ENCODE measurements around the gene MRPS34. TPM values are rescaled to one million over a fixed set of nuclear protein-coding genes. Genes with fewer than 3 reads are reported as not detected.

Gene MRPS34
- total and polyA plus RNA-seq, 3 experiments from 2014 or later: 155 to 176 (median 172) TPM

DNA sequence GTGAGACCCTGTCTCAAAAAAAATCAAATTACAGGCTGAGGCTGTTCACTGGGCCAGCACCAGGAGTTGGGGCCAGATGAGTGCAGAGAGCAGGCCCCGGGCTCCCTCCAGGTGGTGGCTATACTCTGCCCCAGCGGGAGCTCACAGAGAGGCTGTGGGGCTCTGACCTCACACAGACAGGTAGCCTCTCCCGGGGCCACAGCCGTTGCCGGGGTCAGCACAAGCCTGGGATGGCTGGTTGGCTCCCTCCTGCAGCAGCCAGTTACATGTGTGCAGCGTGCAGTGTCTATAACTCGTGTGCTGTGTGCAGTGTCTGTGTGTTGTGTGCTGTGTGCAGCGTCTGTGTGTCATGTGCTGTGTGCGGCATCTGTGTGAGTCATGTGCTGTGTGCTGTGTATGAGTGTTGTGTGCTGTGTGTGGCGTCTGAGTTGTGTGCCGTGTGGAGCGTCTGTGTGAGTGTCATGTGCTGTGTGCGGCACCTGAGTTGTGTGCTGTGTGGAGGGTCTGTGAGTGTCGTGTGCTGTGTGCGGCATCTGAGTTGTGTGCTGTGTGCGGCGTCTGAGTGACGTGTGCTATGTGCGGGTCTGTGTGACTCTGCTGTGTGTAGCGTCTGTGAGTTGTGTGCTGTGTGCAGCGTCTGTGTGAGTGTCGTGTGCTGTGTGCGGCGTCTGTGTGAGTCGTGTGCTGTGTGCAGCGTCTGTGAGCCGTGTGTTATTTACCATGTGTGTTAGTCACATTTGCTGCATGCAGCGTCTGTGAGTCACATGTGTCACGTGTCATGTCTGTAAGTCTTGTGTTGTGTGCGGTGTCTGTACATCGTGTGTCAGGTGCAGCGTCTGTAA, 46.1 kb downstream of the MRPS34 start:
- DNase-seq: no peak
- Histone ChIP-seq H3K27me3 (ENCODE audit: insufficient read depth, low read length, poor library complexity, severe bottlenecking) (no peaks in the 10 kb centered on the region), H3K4me3 (ENCODE audit: low read length) (no peak overlapping the region), H3K27ac (ENCODE audit: low read depth, low read length) (no peak overlapping the region), H3K4me1 (ENCODE audit: insufficient read depth, low read length) (peaks cover 19% of the 10 kb centered on the region), H3K36me3 (ENCODE audit: insufficient read depth, low read length) (peaks cover 8% of the 10 kb centered on the region), H3K9me3 (ENCODE audit: low read length) (no peaks in the 10 kb centered on the region)
- no peaks in the 10 kb centered on the region for H3K27me3 Mint-ChIP-seq
- peaks cover 21 to 26% (median 23%) of the 10 kb centered on the region in 3 donors for H3K4me1 Mint-ChIP-seq
- CTCF ChIA-PET: interaction anchor here (0.9 kb wide), 1 partner anchor 49 kb away, joined by 3 read pairs; the partner anchor contains the start of gene JPT2
- no peaks in the 10 kb centered on the region for H3K9me3 Mint-ChIP-seq
- POLR2A ChIA-PET: no interaction called here
- no peak overlapping the region for H3K4me3 Mint-ChIP-seq
- peak overlapping the region in 3 of 8 donors; percentile 80 to 85 (median 81) for H3K27ac Mint-ChIP-seq
- H3K36me3 Mint-ChIP-seq: peaks cover 7 to 54% (median 10%) of the 10 kb centered on the region in 3 donors

DNA sequence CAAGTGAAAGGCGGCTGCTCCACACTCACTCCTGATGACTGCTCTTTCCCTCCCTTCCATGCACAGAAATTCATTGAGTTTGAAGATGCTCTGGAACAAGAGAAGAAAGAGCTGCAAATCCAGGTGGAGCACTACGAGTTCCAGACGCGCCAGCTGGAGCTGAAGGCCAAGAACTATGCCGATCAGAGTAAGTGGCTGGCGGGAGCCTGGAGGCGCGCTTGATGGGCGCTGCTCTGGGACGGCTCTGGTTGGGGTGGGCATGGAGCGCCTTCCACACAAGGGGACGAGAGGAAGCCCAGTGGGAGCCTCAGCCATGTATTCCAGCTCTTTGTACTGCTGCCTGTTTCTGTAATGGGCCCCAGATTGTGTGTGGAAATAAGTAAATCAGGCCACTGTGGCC, 48.4 kb downstream of the MRPS34 start:
- no peak for DNase-seq
- Histone ChIP-seq H3K27ac (ENCODE audit: low read depth, low read length) (no peak overlapping the region), H3K4me3 (ENCODE audit: low read length) (no peak overlapping the region), H3K4me1 (ENCODE audit: insufficient read depth, low read length) (peaks cover 26% of the 10 kb centered on the region), H3K9me3 (ENCODE audit: low read length) (no peaks in the 10 kb centered on the region), H3K27me3 (ENCODE audit: insufficient read depth, low read length, poor library complexity, severe bottlenecking) (no peaks in the 10 kb centered on the region), H3K36me3 (ENCODE audit: insufficient read depth, low read length) (peaks cover 8% of the 10 kb centered on the region)
- H3K36me3 Mint-ChIP-seq: peaks cover 7 to 40% (median 9%) of the 10 kb centered on the region in 3 donors
- ChIA-PET POLR2A (no interaction called here), CTCF (interaction anchor here (1.1 to 1.5 kb wide), 3 partner anchors 46 to 90 kb away, joined by 3 to 5 read pairs (median 4); partner anchors contain the start of gene JPT2)
- no peak overlapping the region for H3K4me3 Mint-ChIP-seq
- H3K9me3 Mint-ChIP-seq: no peaks in the 10 kb centered on the region
- peaks cover 29 to 37% (median 33%) of the 10 kb centered on the region in 3 donors for H3K4me1 Mint-ChIP-seq
- H3K27ac Mint-ChIP-seq: peak overlapping the region in 1 of 8 donors; percentile 71
- H3K27me3 Mint-ChIP-seq: no peaks in the 10 kb centered on the region

DNA sequence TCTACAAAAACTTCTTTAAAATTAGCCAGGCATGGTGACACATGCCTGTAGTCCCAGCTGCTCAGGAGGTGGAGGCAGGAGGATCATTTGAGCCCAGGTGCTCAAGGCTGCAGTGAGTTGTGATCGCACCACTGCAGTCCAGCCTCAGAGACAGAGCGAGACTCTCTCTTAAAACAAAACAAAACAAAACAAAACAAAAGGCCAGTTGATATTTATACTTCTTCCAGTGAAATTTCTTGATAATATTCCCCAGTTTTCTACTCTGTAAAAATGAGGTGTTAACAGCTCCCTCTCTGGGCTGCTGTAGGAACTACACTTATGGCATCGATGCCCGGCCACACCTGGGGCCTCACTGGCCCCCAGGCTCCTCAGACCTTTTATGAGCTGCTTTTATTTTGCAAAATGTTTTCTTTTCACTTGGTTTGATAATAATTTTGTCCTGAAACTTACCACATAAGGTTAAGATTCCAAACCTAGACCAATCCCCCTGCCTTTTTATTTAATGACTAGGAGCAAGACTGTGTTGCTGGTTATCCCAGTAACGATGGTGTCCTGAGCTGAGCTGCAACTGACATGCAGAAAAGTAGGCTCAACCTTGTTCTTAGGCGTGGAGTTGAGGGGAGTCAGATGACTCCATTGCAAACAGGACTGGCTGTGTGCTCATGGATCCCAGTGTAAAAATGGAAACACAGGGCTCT, 49.3 kb downstream of the MRPS34 start:
- Histone ChIP-seq H3K27ac (ENCODE audit: low read depth, low read length) (no peak overlapping the region), H3K9me3 (ENCODE audit: low read length) (no peaks in the 10 kb centered on the region), H3K4me1 (ENCODE audit: insufficient read depth, low read length) (peaks cover 31% of the 10 kb centered on the region), H3K4me3 (ENCODE audit: low read length) (no peak overlapping the region), H3K27me3 (ENCODE audit: insufficient read depth, low read length, poor library complexity, severe bottlenecking) (no peaks in the 10 kb centered on the region), H3K36me3 (ENCODE audit: insufficient read depth, low read length) (peaks cover 8% of the 10 kb centered on the region)
- CTCF ChIA-PET: interaction anchor here (0.7 to 1.5 kb wide), 9 partner anchors 9 to 237 kb away, joined by 3 to 5 read pairs (median 3); no protein-coding TSS in a partner anchor
- H3K36me3 Mint-ChIP-seq: peaks cover 6 to 31% (median 7%) of the 10 kb centered on the region in 3 donors
- H3K27me3 Mint-ChIP-seq: no peaks in the 10 kb centered on the region
- H3K27ac Mint-ChIP-seq: peak overlapping the region; percentile 25 to 93 (median 74)
- no peaks in the 10 kb centered on the region for H3K9me3 Mint-ChIP-seq
- H3K4me3 Mint-ChIP-seq: peak overlapping the region in 6 of 7 donors; percentile 32 to 70 (median 49)
- DNase-seq: peak in 4 of 5 donors; percentile 23 to 41 (median 34)
- peaks cover 33 to 44% (median 41%) of the 10 kb centered on the region in 3 donors for H3K4me1 Mint-ChIP-seq
- POLR2A ChIA-PET: interaction anchor here (1.1 kb wide), 1 partner anchor 59 kb away, joined by 5 read pairs; the partner anchor contains the start of genes NUBP2 and SPSB3

Other genes starting within 250 kb of the MRPS34 start
- 10 to 100 TPM; 27.1 to 30.9 TPM for gene TMEM204, start 239.5 kb downstream of the MRPS34 start, total RNA-seq
- 68.4 TPM for gene TMEM204, start 239.5 kb downstream of the MRPS34 start, polyA plus RNA-seq
- gene IFT140, start 161.1 kb downstream of the MRPS34 start, total RNA-seq: 1 to 10 TPM; 6.1 to 8.4 TPM
- gene IFT140, start 161.1 kb downstream of the MRPS34 start, polyA plus RNA-seq: 5.5 TPM
- 10 to 100 TPM; 22.1 to 24.3 TPM for gene CRAMP1, start 160.8 kb downstream of the MRPS34 start, total RNA-seq
- gene CRAMP1, start 160.8 kb downstream of the MRPS34 start, polyA plus RNA-seq: 3.0 TPM
- 100 to 1,000 TPM; 106 TPM for gene JPT2, start 94.9 kb downstream of the MRPS34 start, total RNA-seq
- 12.5 TPM for gene JPT2, start 94.9 kb downstream of the MRPS34 start, polyA plus RNA-seq
- 10 to 100 TPM; 57.1 to 63.2 TPM for gene MAPK8IP3, start 66.9 kb downstream of the MRPS34 start, total RNA-seq
- gene MAPK8IP3, start 66.9 kb downstream of the MRPS34 start, polyA plus RNA-seq: 2.3 TPM
- gene NME3, start 1.6 kb downstream of the MRPS34 start, total RNA-seq: 10 to 100 TPM; 33.5 to 36.5 TPM
- 71.4 TPM for gene NME3, start 1.6 kb downstream of the MRPS34 start, polyA plus RNA-seq
- 10 to 100 TPM; 21.0 to 21.6 TPM for gene EME2, start 324 bp downstream of the MRPS34 start, total RNA-seq
- 1.6 TPM for gene EME2, start 324 bp downstream of the MRPS34 start, polyA plus RNA-seq
- gene SPSB3, start 9.4 kb upstream of the MRPS34 start, total RNA-seq: 10 to 100 TPM; 30.6 to 31.5 TPM
- 63.9 TPM for gene SPSB3, start 9.4 kb upstream of the MRPS34 start, polyA plus RNA-seq
- 10 to 100 TPM; 73.9 to 82.8 TPM for gene NUBP2, start 9.8 kb upstream of the MRPS34 start, total RNA-seq
- 96.6 TPM for gene NUBP2, start 9.8 kb upstream of the MRPS34 start, polyA plus RNA-seq
- not detected for gene IGFALS, start 20.6 kb upstream of the MRPS34 start, total RNA-seq
- not detected for gene IGFALS, start 20.6 kb upstream of the MRPS34 start, polyA plus RNA-seq
- 10 to 100 TPM; 41.2 to 44.5 TPM for gene HAGH, start 53.7 kb upstream of the MRPS34 start, total RNA-seq
- gene HAGH, start 53.7 kb upstream of the MRPS34 start, polyA plus RNA-seq: 54.3 TPM
- gene FAHD1, start 54.1 kb upstream of the MRPS34 start, total RNA-seq: 10 to 100 TPM; 19.3 to 20.9 TPM
- gene FAHD1, start 54.1 kb upstream of the MRPS34 start, polyA plus RNA-seq: 26.7 TPM
- not detected for gene MEIOB, start 99.0 kb upstream of the MRPS34 start, total RNA-seq
- gene MEIOB, start 99.0 kb upstream of the MRPS34 start, polyA plus RNA-seq: not detected
- not detected for gene HS3ST6, start 145.3 kb upstream of the MRPS34 start, total RNA-seq
- not detected for gene HS3ST6, start 145.3 kb upstream of the MRPS34 start, polyA plus RNA-seq
- 10 to 100 TPM; 20.4 TPM for gene MSRB1, start 170.1 kb upstream of the MRPS34 start, total RNA-seq
- 20.2 TPM for gene MSRB1, start 170.1 kb upstream of the MRPS34 start, polyA plus RNA-seq
- under 1 TPM; 0.37 to 0.62 TPM for gene RPL3L, start 181.6 kb upstream of the MRPS34 start, total RNA-seq
- not detected for gene RPL3L, start 181.6 kb upstream of the MRPS34 start, polyA plus RNA-seq
- gene NDUFB10, start 186.4 kb upstream of the MRPS34 start, total RNA-seq: 100 to 1,000 TPM; 150 to 152 TPM
- 236 TPM for gene NDUFB10, start 186.4 kb upstream of the MRPS34 start, polyA plus RNA-seq
- 1,000 to 10,000 TPM; 5,023 to 5,213 TPM for gene RPS2, start 191.7 kb upstream of the MRPS34 start, total RNA-seq
- 5,049 TPM for gene RPS2, start 191.7 kb upstream of the MRPS34 start, polyA plus RNA-seq
- not detected for gene RNF151, start 193.7 kb upstream of the MRPS34 start, total RNA-seq
- not detected for gene RNF151, start 193.7 kb upstream of the MRPS34 start, polyA plus RNA-seq
- gene TBL3, start 198.9 kb upstream of the MRPS34 start, total RNA-seq: 10 to 100 TPM; 74.6 to 78.0 TPM
- gene TBL3, start 198.9 kb upstream of the MRPS34 start, polyA plus RNA-seq: 62.9 TPM
- under 1 TPM; 0.47 to 0.48 TPM for gene NOXO1, start 208.3 kb upstream of the MRPS34 start, total RNA-seq
- gene NOXO1, start 208.3 kb upstream of the MRPS34 start, polyA plus RNA-seq: not detected
- gene GFER, start 211.1 kb upstream of the MRPS34 start, total RNA-seq: 10 to 100 TPM; 41.7 to 50.1 TPM
- 38.4 TPM for gene GFER, start 211.1 kb upstream of the MRPS34 start, polyA plus RNA-seq
- 1 to 10 TPM; 3.4 to 3.6 TPM for gene SYNGR3, start 216.8 kb upstream of the MRPS34 start, total RNA-seq
- 2.1 TPM for gene SYNGR3, start 216.8 kb upstream of the MRPS34 start, polyA plus RNA-seq
- gene ZNF598, start 236.7 kb upstream of the MRPS34 start, total RNA-seq: 10 to 100 TPM; 91.8 to 96.6 TPM
- 11.3 TPM for gene ZNF598, start 236.7 kb upstream of the MRPS34 start, polyA plus RNA-seq
- 10 to 100 TPM in 1 of 2 experiments, 1 to 10 TPM in 1; 9.4 to 12.5 TPM for gene NPW, start 246.7 kb upstream of the MRPS34 start, total RNA-seq
- gene NPW, start 246.7 kb upstream of the MRPS34 start, polyA plus RNA-seq: not detected

Measured in CD8-positive, alpha-beta memory T cell (primary cell).